Panc1 (cell line): Measurements from ENCODE around the gene WARS2. TPM values are rescaled to one million over a fixed set of nuclear protein-coding genes. Genes with fewer than 3 reads are reported as not detected.

Source experiments
- ATAC-seq: fragments of 200-7000 bp; cut with Tn5 transposase; 2 replicates; pipeline ENCODE4 v1.9.1; 2020; ENCODE audit warnings: mild to moderate bottlenecking, moderate library complexity
- BruUV-seq: library from RNA; stranded (reverse); fragments of 400-500 nt; replicated peaks from 2 replicates; lab custom pipeline; 2021; lab: Mats Ljungman, UMichigan
- CTCF ChIA-PET: fragments of 300-600 bp; sonication (Branson Sonifier 250); formaldehyde crosslinking; loops from one replicate; lab custom pipeline; 2022; ENCODE audit warnings: antibody characterized with exemption; lab: Charles Lee
- POLR2A ChIA-PET: fragments of 300-600 bp; sonication (Branson Sonifier 250); formaldehyde crosslinking; loops from one replicate; lab custom pipeline; 2022; ENCODE audit warnings: antibody characterized with exemption; lab: Charles Lee
- DNase-seq: peaks from one replicate; pipeline ENCODE4 v3.0.0-alpha.2; 2010; ENCODE audit warnings: low read depth, low spot score
- H3K27ac ChIP-seq: 2 replicates; pipeline ENCODE4 v1.5.1; 2011; ENCODE audit warnings: mild to moderate bottlenecking, low read length, inconsistent platforms
- H3K27me3 ChIP-seq: fragments of 200-500 bp; sonication (Bioruptor generic); 2 replicates; pipeline ENCODE4 v1.6.0; 2014; ENCODE audit warnings: low read length, inconsistent platforms; ENCODE audit not compliant: control insufficient read depth, insufficient read depth
- H3K36me3 ChIP-seq: fragments of 200-500 bp; sonication (Bioruptor generic); 2 replicates; pipeline ENCODE4 v1.5.1; 2014; ENCODE audit warnings: inconsistent platforms, mild to moderate bottlenecking, low read length, moderate library complexity; ENCODE audit not compliant: control insufficient read depth, insufficient read depth
- H3K4me1 ChIP-seq: 2 replicates; pipeline ENCODE4 v1.5.1; 2011; ENCODE audit warnings: inconsistent platforms, mild to moderate bottlenecking, low read length, moderate library complexity; ENCODE audit not compliant: control insufficient read depth, insufficient read depth
- H3K4me3 ChIP-seq, 2 experiments: 2 replicates each; pipeline ENCODE4 v1.5.1; 2011 to 2012; ENCODE audit warnings: low read depth in 2 of 2, low read length in 2 of 2, mild to moderate bottlenecking in 2 of 2, inconsistent platforms in 1 of 2, moderate library complexity in 1 of 2
- H3K9me3 ChIP-seq: fragments of 200-500 bp; sonication (Bioruptor generic); 2 replicates; pipeline ENCODE4 v1.5.1; 2014; ENCODE audit warnings: low read depth, mild to moderate bottlenecking, inconsistent platforms, low read length, moderate library complexity; ENCODE audit not compliant: control insufficient read depth, insufficient read depth
- POLR2AphosphoS5 ChIP-seq: IDR thresholded peaks from 2 replicates; pipeline ENCODE4 v1.6.1; 2012; ENCODE audit warnings: mild to moderate bottlenecking, low read depth, low read length, moderate library complexity
- REST ChIP-seq, 2 experiments: IDR thresholded peaks; 2 replicates each; pipeline ENCODE4 v1.6.1; 2011 to 2012; ENCODE audit warnings: low read depth in 2 of 2, control low read depth in 1 of 2, low read length in 1 of 2, mild to moderate bottlenecking in 1 of 2, moderate library complexity in 1 of 2; ENCODE audit not compliant: insufficient read depth in 1 of 2
- SIN3A ChIP-seq: IDR thresholded peaks from 2 replicates; pipeline ENCODE4 v1.6.1; 2012; ENCODE audit warnings: low read depth, mild to moderate bottlenecking, low read length, moderate library complexity, borderline replicate concordance; ENCODE audit not compliant: insufficient read depth
- in situ Hi-C: cut with HindIII; loops from 2 replicates; pipeline ENCODE4 v1.10.0; 2016; ENCODE audit warnings: low sequenced_read_pairs, low pct_unique_long_range_greater_than_20kb
- intact Hi-C: fragments of 100-400 bp; cut with micrococcal nuclease; formaldehyde crosslinking; loops from one replicate; pipeline ENCODE4 v1.10.0; 2022; ENCODE audit not compliant: unreplicated experiment
- total RNA-seq: library from RNA; stranded (reverse); gene quantifications from one replicate; pipeline ENCODE4 v1.2.1, GENCODE V29; 2021; ENCODE audit not compliant: unreplicated experiment

The WARS2 gene
- total RNA-seq, 1 experiment from 2014 or later, result 6.6 TPM

GRCh38 chr1:118981436-118981835, 159.0 kb downstream of the WARS2 start:
- H3K36me3 ChIP-seq, result no peaks in the 10 kb centered on the region
- H3K4me1 ChIP-seq, result no peaks in the 10 kb centered on the region
- TF ChIP-seq SIN3A (no peak), REST (IDR thresholded peaks at IDR 0.05; ENCODE audit: insufficient read depth in 1 of 2, low read depth in 2 of 2, low read length in 1 of 2) (no peak), POLR2AphosphoS5 (no peak)
- no peak for ATAC-seq
- H3K4me3 ChIP-seq, result no peak overlapping the region
- no peaks in the 10 kb centered on the region for H3K27me3 ChIP-seq
- no TSS peak for BruUV-seq
- in situ Hi-C loops (no loop called here), intact Hi-C loops (no loop called here)
- DNase-seq, result no peak
- no peaks in the 10 kb centered on the region for H3K9me3 ChIP-seq
- H3K27ac ChIP-seq, result no peak overlapping the region
- CTCF ChIA-PET, result no interaction called here
- POLR2A ChIA-PET, result no interaction called here

Other genes with a start within 250 kb of the WARS2 start
- 1.9 TPM for gene TBX15, start 152.3 kb downstream of the WARS2 start, total RNA-seq
- not detected for gene HAO2, start 228.1 kb upstream of the WARS2 start, total RNA-seq